ENCODE results near the gene AFF3.

Gene AFF3

GRCh38 chr2:99970292-99970868 is 172.0 kb downstream of the AFF3 start:
- no peak overlapping the region for H4K8ac ChIP-seq (ENCODE audit: low read depth, low read length)
- no peak overlapping the region for H2AK5ac ChIP-seq (ENCODE audit: low read length)
- no peak overlapping the region for H3K4me3 ChIP-seq (ENCODE audit: low read depth, low read length)
- H2AFZ ChIP-seq (ENCODE audit: insufficient read depth, low read length, poor library complexity) = no peak overlapping the region
- no peak overlapping the region for H3K14ac ChIP-seq (ENCODE audit: low read length)
- WGBS (ENCODE audit: extremely low coverage, insufficient coverage, insufficient read length) = no CpG with 5 or more reads among the region's 12 CpGs
- DNase-seq = no peak
- no peak overlapping the region for H2BK12ac ChIP-seq (ENCODE audit: low read length)
- H2BK5ac ChIP-seq (ENCODE audit: low read depth, low read length, poor library complexity) = no peak overlapping the region
- no peak overlapping the region for H4K12ac ChIP-seq (ENCODE audit: low read depth, low read length)
- H3K18ac ChIP-seq (ENCODE audit: low read length) = no peak overlapping the region
- no peak overlapping the region for H3K27ac ChIP-seq (ENCODE audit: low read depth, low read length)
- no peak overlapping the region for H4K91ac ChIP-seq (ENCODE audit: low read depth, low read length)
- H3K9ac ChIP-seq (ENCODE audit: low read length) = no peak overlapping the region
- H3K79me2 ChIP-seq (ENCODE audit: control insufficient read depth, insufficient read depth, low read length, poor library complexity) = no peaks in the 10 kb centered on the region
- no peaks in the 10 kb centered on the region for H3K36me3 ChIP-seq (ENCODE audit: control insufficient read depth in 1 of 2, insufficient read depth in 2 of 2, low read length in 2 of 2)
- no peak overlapping the region for H3K4ac ChIP-seq (ENCODE audit: low read depth, low read length)
- no peaks in the 10 kb centered on the region for H3K79me1 ChIP-seq (ENCODE audit: low read length)
- no peak overlapping the region for H2BK120ac ChIP-seq (ENCODE audit: insufficient read depth, low read length, poor library complexity)
- no peaks in the 10 kb centered on the region for H3K27me3 ChIP-seq (ENCODE audit: insufficient read depth, low read length)
- no peak overlapping the region for H3K23ac ChIP-seq (ENCODE audit: low read length)
- H3K4me1 ChIP-seq (ENCODE audit: control insufficient read depth in 1 of 2, insufficient read depth in 2 of 2, low read length in 2 of 2) = peaks cover 4% of the 10 kb centered on the region in 2 experiments
- no peak overlapping the region for H3K4me2 ChIP-seq (ENCODE audit: low read length)
- no peaks in the 10 kb centered on the region for H3K9me3 ChIP-seq (ENCODE audit: insufficient read depth, low read depth, low read length)

- no peak overlapping the region for H2AFZ ChIP-seq (ENCODE audit: insufficient read depth, low read length, poor library complexity)
- H4K12ac ChIP-seq (ENCODE audit: low read depth, low read length) = no peak overlapping the region
- no peaks in the 10 kb centered on the region for H3K79me1 ChIP-seq (ENCODE audit: low read length)
- H3K79me2 ChIP-seq (ENCODE audit: control insufficient read depth, insufficient read depth, low read length, poor library complexity) = no peaks in the 10 kb centered on the region
- H3K9me3 ChIP-seq (ENCODE audit: insufficient read depth, low read depth, low read length) = no peaks in the 10 kb centered on the region
- no peak overlapping the region for H3K14ac ChIP-seq (ENCODE audit: low read length)
- no peak overlapping the region for H3K18ac ChIP-seq (ENCODE audit: low read length)
- no peak overlapping the region for H4K8ac ChIP-seq (ENCODE audit: low read depth, low read length)
- WGBS (ENCODE audit: extremely low coverage, insufficient coverage, insufficient read length) = no CpG with 5 or more reads among the region's 9 CpGs
- H3K36me3 ChIP-seq (ENCODE audit: control insufficient read depth in 1 of 2, insufficient read depth in 2 of 2, low read length in 2 of 2) = no peaks in the 10 kb centered on the region
- H4K91ac ChIP-seq (ENCODE audit: low read depth, low read length) = no peak overlapping the region
- H2BK12ac ChIP-seq (ENCODE audit: low read length) = no peak overlapping the region
- H2BK120ac ChIP-seq (ENCODE audit: insufficient read depth, low read length, poor library complexity) = no peak overlapping the region
- H3K27ac ChIP-seq (ENCODE audit: low read depth, low read length) = no peak overlapping the region
- H2AK5ac ChIP-seq (ENCODE audit: low read length) = no peak overlapping the region
- no peak overlapping the region for H3K4me3 ChIP-seq (ENCODE audit: low read depth, low read length)
- no peak overlapping the region for H3K9ac ChIP-seq (ENCODE audit: low read length)
- H3K27me3 ChIP-seq (ENCODE audit: insufficient read depth, low read length) = no peaks in the 10 kb centered on the region
- no peak for DNase-seq
- H3K23ac ChIP-seq (ENCODE audit: low read length) = no peak overlapping the region
- H3K4me2 ChIP-seq (ENCODE audit: low read length) = no peak overlapping the region
- H3K4ac ChIP-seq (ENCODE audit: low read depth, low read length) = no peak overlapping the region
- no peak overlapping the region for H2BK5ac ChIP-seq (ENCODE audit: low read depth, low read length, poor library complexity)
- no peaks in the 10 kb centered on the region for H3K4me1 ChIP-seq (ENCODE audit: control insufficient read depth in 1 of 2, insufficient read depth in 2 of 2, low read length in 2 of 2)
These were observed 181.0 kb downstream of the AFF3 start for GRCh38 chr2:99961196-99961913.

GRCh38 chr2:99960790-99961189 is 181.6 kb downstream of the AFF3 start:
- no peak overlapping the region for H3K4me3 ChIP-seq (ENCODE audit: low read depth, low read length)
- H3K9ac ChIP-seq (ENCODE audit: low read length) = no peak overlapping the region
- H4K91ac ChIP-seq (ENCODE audit: low read depth, low read length) = no peak overlapping the region
- no peak overlapping the region for H3K23ac ChIP-seq (ENCODE audit: low read length)
- no peak overlapping the region for H4K8ac ChIP-seq (ENCODE audit: low read depth, low read length)
- H4K12ac ChIP-seq (ENCODE audit: low read depth, low read length) = no peak overlapping the region
- no peak overlapping the region for H2BK120ac ChIP-seq (ENCODE audit: insufficient read depth, low read length, poor library complexity)
- H3K4ac ChIP-seq (ENCODE audit: low read depth, low read length) = no peak overlapping the region
- no peaks in the 10 kb centered on the region for H3K27me3 ChIP-seq (ENCODE audit: insufficient read depth, low read length)
- H2AFZ ChIP-seq (ENCODE audit: insufficient read depth, low read length, poor library complexity) = no peak overlapping the region
- H3K9me3 ChIP-seq (ENCODE audit: insufficient read depth, low read depth, low read length) = no peaks in the 10 kb centered on the region
- no peaks in the 10 kb centered on the region for H3K36me3 ChIP-seq (ENCODE audit: control insufficient read depth in 1 of 2, insufficient read depth in 2 of 2, low read length in 2 of 2)
- WGBS (ENCODE audit: extremely low coverage, insufficient coverage, insufficient read length) = no CpG with 5 or more reads among the region's 3 CpGs
- H3K79me2 ChIP-seq (ENCODE audit: control insufficient read depth, insufficient read depth, low read length, poor library complexity) = no peaks in the 10 kb centered on the region
- no peak overlapping the region for H3K4me2 ChIP-seq (ENCODE audit: low read length)
- no peak overlapping the region for H3K14ac ChIP-seq (ENCODE audit: low read length)
- H3K4me1 ChIP-seq (ENCODE audit: control insufficient read depth in 1 of 2, insufficient read depth in 2 of 2, low read length in 2 of 2) = no peaks in the 10 kb centered on the region
- no peaks in the 10 kb centered on the region for H3K79me1 ChIP-seq (ENCODE audit: low read length)
- H3K27ac ChIP-seq (ENCODE audit: low read depth, low read length) = no peak overlapping the region
- H2AK5ac ChIP-seq (ENCODE audit: low read length) = no peak overlapping the region
- no peak overlapping the region for H3K18ac ChIP-seq (ENCODE audit: low read length)
- H2BK5ac ChIP-seq (ENCODE audit: low read depth, low read length, poor library complexity) = no peak overlapping the region
- no peak for DNase-seq
- no peak overlapping the region for H2BK12ac ChIP-seq (ENCODE audit: low read length)

- Histone ChIP-seq H3K4me2 (ENCODE audit: low read length) (no peak overlapping the region), H2BK12ac (ENCODE audit: low read length) (no peak overlapping the region), H2AFZ (ENCODE audit: insufficient read depth, low read length, poor library complexity) (no peak overlapping the region), H3K14ac (ENCODE audit: low read length) (no peak overlapping the region), H3K23ac (ENCODE audit: low read length) (no peak overlapping the region), H3K9ac (ENCODE audit: low read length) (no peak overlapping the region), H3K27me3 (ENCODE audit: insufficient read depth, low read length) (no peaks in the 10 kb centered on the region), H3K79me2 (ENCODE audit: control insufficient read depth, insufficient read depth, low read length, poor library complexity) (no peaks in the 10 kb centered on the region), H4K91ac (ENCODE audit: low read depth, low read length) (no peak overlapping the region), H3K4me1 (ENCODE audit: control insufficient read depth in 1 of 2, insufficient read depth in 2 of 2, low read length in 2 of 2) (no peaks in the 10 kb centered on the region), H3K27ac (ENCODE audit: low read depth, low read length) (no peak overlapping the region), H4K8ac (ENCODE audit: low read depth, low read length) (no peak overlapping the region), H3K36me3 (ENCODE audit: control insufficient read depth in 1 of 2, insufficient read depth in 2 of 2, low read length in 2 of 2) (no peaks in the 10 kb centered on the region), H4K12ac (ENCODE audit: low read depth, low read length) (no peak overlapping the region), H2AK5ac (ENCODE audit: low read length) (no peak overlapping the region), H2BK120ac (ENCODE audit: insufficient read depth, low read length, poor library complexity) (no peak overlapping the region), H3K4me3 (ENCODE audit: low read depth, low read length) (no peak overlapping the region), H3K9me3 (ENCODE audit: insufficient read depth, low read depth, low read length) (no peaks in the 10 kb centered on the region), H3K79me1 (ENCODE audit: low read length) (no peaks in the 10 kb centered on the region), H3K18ac (ENCODE audit: low read length) (no peak overlapping the region), H3K4ac (ENCODE audit: low read depth, low read length) (no peak overlapping the region), H2BK5ac (ENCODE audit: low read depth, low read length, poor library complexity) (no peak overlapping the region)
- no peak for DNase-seq
- WGBS (ENCODE audit: extremely low coverage, insufficient coverage, insufficient read length) = no CpG with 5 or more reads among the region's 5 CpGs
These were observed 182.1 kb downstream of the AFF3 start for GRCh38 chr2:99960291-99960690.
